Measurements from ENCODE around the gene SLC39A5. TPM values are rescaled to one million over a fixed set of nuclear protein-coding genes. Genes with fewer than 3 reads are reported as not detected.
"Not testable (repeated sequence)": the region's sequence is repeated elsewhere in the genome, so short reads cannot be mapped to it uniquely, and the experiment has no call there.

SLC39A5 gene
- total and polyA plus RNA-seq, 4 donors, result 125 to 195 (median 142) TPM

GRCh38 chr12:56260921-56261320 lies 31.1 kb downstream of the SLC39A5 start (continued):
- TF ChIP-seq, protein P1, sequence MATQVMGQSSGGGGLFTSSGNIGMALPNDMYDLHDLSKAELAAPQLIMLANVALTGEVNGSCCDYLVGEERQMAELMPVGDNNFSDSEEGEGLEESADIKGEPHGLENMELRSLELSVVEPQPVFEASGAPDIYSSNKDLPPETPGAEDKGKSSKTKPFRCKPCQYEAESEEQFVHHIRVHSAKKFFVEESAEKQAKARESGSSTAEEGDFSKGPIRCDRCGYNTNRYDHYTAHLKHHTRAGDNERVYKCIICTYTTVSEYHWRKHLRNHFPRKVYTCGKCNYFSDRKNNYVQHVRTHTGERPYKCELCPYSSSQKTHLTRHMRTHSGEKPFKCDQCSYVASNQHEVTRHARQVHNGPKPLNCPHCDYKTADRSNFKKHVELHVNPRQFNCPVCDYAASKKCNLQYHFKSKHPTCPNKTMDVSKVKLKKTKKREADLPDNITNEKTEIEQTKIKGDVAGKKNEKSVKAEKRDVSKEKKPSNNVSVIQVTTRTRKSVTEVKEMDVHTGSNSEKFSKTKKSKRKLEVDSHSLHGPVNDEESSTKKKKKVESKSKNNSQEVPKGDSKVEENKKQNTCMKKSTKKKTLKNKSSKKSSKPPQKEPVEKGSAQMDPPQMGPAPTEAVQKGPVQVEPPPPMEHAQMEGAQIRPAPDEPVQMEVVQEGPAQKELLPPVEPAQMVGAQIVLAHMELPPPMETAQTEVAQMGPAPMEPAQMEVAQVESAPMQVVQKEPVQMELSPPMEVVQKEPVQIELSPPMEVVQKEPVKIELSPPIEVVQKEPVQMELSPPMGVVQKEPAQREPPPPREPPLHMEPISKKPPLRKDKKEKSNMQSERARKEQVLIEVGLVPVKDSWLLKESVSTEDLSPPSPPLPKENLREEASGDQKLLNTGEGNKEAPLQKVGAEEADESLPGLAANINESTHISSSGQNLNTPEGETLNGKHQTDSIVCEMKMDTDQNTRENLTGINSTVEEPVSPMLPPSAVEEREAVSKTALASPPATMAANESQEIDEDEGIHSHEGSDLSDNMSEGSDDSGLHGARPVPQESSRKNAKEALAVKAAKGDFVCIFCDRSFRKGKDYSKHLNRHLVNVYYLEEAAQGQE (IDR thresholded peaks at IDR 0.05), result no peak

GRCh38 chr12:56261503-56262232 lies 31.8 kb downstream of the SLC39A5 start:
- TF ChIP-seq JUND (IDR thresholded peaks at IDR 0.05), result no peak
- TF ChIP-seq HNF4A (conservative IDR thresholded peaks at IDR 0.05), result no peak
- no peak for TF ChIP-seq EGR1 (IDR thresholded peaks at IDR 0.05; ENCODE audit: low read depth in 2 of 2)
- TF ChIP-seq RXRA (IDR thresholded peaks at IDR 0.05), result no peak
- TF ChIP-seq, protein P1 (IDR thresholded peaks at IDR 0.05), result no peak
- no peak for TF ChIP-seq SP1 (IDR thresholded peaks at IDR 0.05)
- no peak for TF ChIP-seq HNF4G (IDR thresholded peaks at IDR 0.05)
- TF ChIP-seq, protein P2, sequence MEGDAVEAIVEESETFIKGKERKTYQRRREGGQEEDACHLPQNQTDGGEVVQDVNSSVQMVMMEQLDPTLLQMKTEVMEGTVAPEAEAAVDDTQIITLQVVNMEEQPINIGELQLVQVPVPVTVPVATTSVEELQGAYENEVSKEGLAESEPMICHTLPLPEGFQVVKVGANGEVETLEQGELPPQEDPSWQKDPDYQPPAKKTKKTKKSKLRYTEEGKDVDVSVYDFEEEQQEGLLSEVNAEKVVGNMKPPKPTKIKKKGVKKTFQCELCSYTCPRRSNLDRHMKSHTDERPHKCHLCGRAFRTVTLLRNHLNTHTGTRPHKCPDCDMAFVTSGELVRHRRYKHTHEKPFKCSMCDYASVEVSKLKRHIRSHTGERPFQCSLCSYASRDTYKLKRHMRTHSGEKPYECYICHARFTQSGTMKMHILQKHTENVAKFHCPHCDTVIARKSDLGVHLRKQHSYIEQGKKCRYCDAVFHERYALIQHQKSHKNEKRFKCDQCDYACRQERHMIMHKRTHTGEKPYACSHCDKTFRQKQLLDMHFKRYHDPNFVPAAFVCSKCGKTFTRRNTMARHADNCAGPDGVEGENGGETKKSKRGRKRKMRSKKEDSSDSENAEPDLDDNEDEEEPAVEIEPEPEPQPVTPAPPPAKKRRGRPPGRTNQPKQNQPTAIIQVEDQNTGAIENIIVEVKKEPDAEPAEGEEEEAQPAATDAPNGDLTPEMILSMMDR (IDR thresholded peaks at IDR 0.05; ENCODE audit: low read depth, low read length, missing input control), result no peak
- no peak for TF ChIP-seq MAX (IDR thresholded peaks at IDR 0.05)
- TF ChIP-seq YY1 (IDR thresholded peaks at IDR 0.05), result no peak
- TF ChIP-seq RAD21 (IDR thresholded peaks at IDR 0.05), result no peak
- no peak for TF ChIP-seq ATF3 (IDR thresholded peaks at IDR 0.05)
- TF ChIP-seq GABPA (IDR thresholded peaks at IDR 0.05 in 1 of 2, conservative IDR thresholded peaks at IDR 0.05 in 1 of 2), result no peak
- TF ChIP-seq, protein P3, sequence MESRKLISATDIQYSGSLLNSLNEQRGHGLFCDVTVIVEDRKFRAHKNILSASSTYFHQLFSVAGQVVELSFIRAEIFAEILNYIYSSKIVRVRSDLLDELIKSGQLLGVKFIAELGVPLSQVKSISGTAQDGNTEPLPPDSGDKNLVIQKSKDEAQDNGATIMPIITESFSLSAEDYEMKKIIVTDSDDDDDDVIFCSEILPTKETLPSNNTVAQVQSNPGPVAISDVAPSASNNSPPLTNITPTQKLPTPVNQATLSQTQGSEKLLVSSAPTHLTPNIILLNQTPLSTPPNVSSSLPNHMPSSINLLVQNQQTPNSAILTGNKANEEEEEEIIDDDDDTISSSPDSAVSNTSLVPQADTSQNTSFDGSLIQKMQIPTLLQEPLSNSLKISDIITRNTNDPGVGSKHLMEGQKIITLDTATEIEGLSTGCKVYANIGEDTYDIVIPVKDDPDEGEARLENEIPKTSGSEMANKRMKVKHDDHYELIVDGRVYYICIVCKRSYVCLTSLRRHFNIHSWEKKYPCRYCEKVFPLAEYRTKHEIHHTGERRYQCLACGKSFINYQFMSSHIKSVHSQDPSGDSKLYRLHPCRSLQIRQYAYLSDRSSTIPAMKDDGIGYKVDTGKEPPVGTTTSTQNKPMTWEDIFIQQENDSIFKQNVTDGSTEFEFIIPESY (IDR thresholded peaks at IDR 0.05), result no peak
- TF ChIP-seq NR2F2 (IDR thresholded peaks at IDR 0.05), result no peak
- TF ChIP-seq FOXA1 (IDR thresholded peaks at IDR 0.05), result no peak
- TF ChIP-seq FOXA2 (IDR thresholded peaks at IDR 0.05), result no peak
- 92% methylated on average over 5 of the region's 5 CpGs for WGBS
- DNase-seq (ENCODE audit: low spot score), result no peak

DNA sequence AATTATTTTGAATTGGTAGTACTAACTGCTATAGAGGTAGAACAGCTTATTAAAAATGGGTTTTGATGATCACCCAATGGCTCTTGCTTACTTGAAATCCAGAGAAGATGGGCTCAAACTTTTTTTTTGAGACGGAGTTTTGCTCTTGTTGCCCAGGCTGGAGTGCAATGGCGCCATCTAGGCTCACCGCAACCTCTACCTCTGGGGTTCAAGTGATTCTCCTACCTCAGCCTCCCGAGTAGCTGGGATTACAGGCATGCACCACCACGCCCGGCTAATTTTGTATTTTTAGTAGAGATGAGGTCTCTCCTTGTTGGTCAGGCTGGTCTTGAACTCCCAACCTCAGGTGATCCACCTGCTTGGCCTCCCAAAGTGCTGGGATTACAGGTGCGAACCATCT lies 33.1 kb downstream of the SLC39A5 start:
- DNase-seq (ENCODE audit: low spot score); H3K4me3 ChIP-seq (ENCODE audit: low read depth in 1 of 3, low read length in 3 of 3); H3K9ac ChIP-seq (ENCODE audit: low read depth in 1 of 2, low read length in 2 of 2); H3K27ac ChIP-seq (ENCODE audit: low read depth in 1 of 2, low read length in 2 of 2); H3K9me3 ChIP-seq (ENCODE audit: control insufficient read depth in 4 of 4, low read length in 3 of 4); H3K27me3 ChIP-seq (ENCODE audit: control insufficient read depth in 4 of 4, insufficient read depth in 4 of 4, low read length in 3 of 4); H3K36me3 ChIP-seq (ENCODE audit: control insufficient read depth in 4 of 4, insufficient read depth in 3 of 4, low read depth in 1 of 4, low read length in 3 of 4): not testable (repeated sequence)
- peaks cover 1 to 26% (median 18%) of the 10 kb centered on the region in 4 donors for H3K4me1 ChIP-seq (ENCODE audit: control insufficient read depth in 4 of 4, insufficient read depth in 4 of 4, low read length in 3 of 4)
- 92% methylated on average over 7 of the region's 7 CpGs for WGBS

More at GRCh38 chr12:56261503-56262232, 31.8 kb downstream of the SLC39A5 start:
- no peaks in the 10 kb centered on the region for H3K9me3 ChIP-seq (ENCODE audit: control insufficient read depth in 4 of 4, low read length in 3 of 4)
- no peak overlapping the region for H3K4me3 ChIP-seq (ENCODE audit: low read depth in 1 of 3, low read length in 3 of 3)
- no peak overlapping the region for H3K9ac ChIP-seq (ENCODE audit: low read depth in 1 of 2, low read length in 2 of 2)
- H3K27me3 ChIP-seq (ENCODE audit: control insufficient read depth in 4 of 4, insufficient read depth in 4 of 4, low read length in 3 of 4), result no peaks in the 10 kb centered on the region
- no peaks in the 10 kb centered on the region for H3K36me3 ChIP-seq (ENCODE audit: control insufficient read depth in 4 of 4, insufficient read depth in 3 of 4, low read depth in 1 of 4, low read length in 3 of 4)
- no peak overlapping the region for H3K27ac ChIP-seq (ENCODE audit: low read depth in 1 of 2, low read length in 2 of 2)
- H3K4me1 ChIP-seq (ENCODE audit: control insufficient read depth in 4 of 4, insufficient read depth in 4 of 4, low read length in 3 of 4), result peaks cover 1 to 25% (median 20%) of the 10 kb centered on the region in 4 donors

Data from liver (tissue), 9 donors.